ENCODE data around the gene DCBLD1. TPM values are rescaled to one million over a fixed set of nuclear protein-coding genes. Genes with fewer than 3 reads are reported as not detected.

DCBLD1 gene
- total and polyA plus RNA-seq, 2 of the 13 experiments (the other 11 are each of a cell fraction or from before 2014, with no cell fraction given), result 23.2 to 41.5 TPM

DNA sequence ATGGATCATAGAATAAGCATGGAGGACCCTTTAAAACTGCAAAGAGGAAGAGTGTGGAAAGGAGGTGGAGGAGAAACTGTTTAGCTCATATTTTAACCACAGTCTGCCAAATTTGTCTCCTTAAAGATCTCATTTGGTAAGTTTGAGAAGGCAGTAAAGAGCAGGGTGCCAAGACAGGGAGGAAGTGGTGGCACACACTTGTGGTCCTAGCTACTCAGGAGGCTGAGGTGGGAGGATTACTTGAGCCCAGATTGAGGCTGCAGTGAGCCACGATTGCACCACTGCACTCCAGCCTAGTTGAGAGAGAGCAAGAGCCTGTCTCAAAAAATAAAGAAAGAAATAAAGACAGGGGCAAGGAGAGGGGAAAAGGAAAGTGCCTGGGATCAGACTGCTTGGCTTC lies 16.8 kb upstream of the DCBLD1 start:
- FAIRE-seq, result no peak
- no peak overlapping the region for H3K4me3 ChIP-seq (replicated peaks in 1 of 3; ENCODE audit: insufficient read depth in 1 of 3, low read depth in 2 of 3, low read length in 3 of 3)
- H3K9ac ChIP-seq (ENCODE audit: insufficient read depth, low read depth, low read length), result no peak overlapping the region
- no peak for TF ChIP-seq MIER3 (CRISPR knock-in tag; IDR thresholded peaks at IDR 0.05; ENCODE audit: borderline replicate concordance)
- no peak for TF ChIP-seq SYNCRIP (IDR thresholded peaks at IDR 0.05; ENCODE audit: insufficient read depth, low read depth, low read length)
- TF ChIP-seq SMC3 (IDR thresholded peaks at IDR 0.05; ENCODE audit: low read length), result no peak
- TF ChIP-seq, protein P1, sequence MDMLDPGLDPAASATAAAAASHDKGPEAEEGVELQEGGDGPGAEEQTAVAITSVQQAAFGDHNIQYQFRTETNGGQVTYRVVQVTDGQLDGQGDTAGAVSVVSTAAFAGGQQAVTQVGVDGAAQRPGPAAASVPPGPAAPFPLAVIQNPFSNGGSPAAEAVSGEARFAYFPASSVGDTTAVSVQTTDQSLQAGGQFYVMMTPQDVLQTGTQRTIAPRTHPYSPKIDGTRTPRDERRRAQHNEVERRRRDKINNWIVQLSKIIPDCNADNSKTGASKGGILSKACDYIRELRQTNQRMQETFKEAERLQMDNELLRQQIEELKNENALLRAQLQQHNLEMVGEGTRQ (IDR thresholded peaks at IDR 0.05; ENCODE audit: low read depth, low read length), result no peak
- TF ChIP-seq, protein P1 (CRISPR knock-in tag; IDR thresholded peaks at IDR 0.05; ENCODE audit: borderline replicate concordance), result no peak
- no peak for TF ChIP-seq ZSCAN22 (CRISPR knock-in tag; IDR thresholded peaks at IDR 0.05)
- no peak for TF ChIP-seq POLR2A (IDR thresholded peaks at IDR 0.05; ENCODE audit: insufficient read depth in 1 of 2, low read depth in 2 of 2, low read length in 2 of 2)
- no peak for TF ChIP-seq JUND (CRISPR knock-in tag; IDR thresholded peaks at IDR 0.05)
- no peak for TF ChIP-seq ZNF569 (CRISPR knock-in tag; IDR thresholded peaks at IDR 0.05; ENCODE audit: borderline replicate concordance)
- H3K79me2 ChIP-seq (ENCODE audit: insufficient read depth, low read length), result no peaks in the 10 kb centered on the region
- BruUV-seq (replicated peaks), result no TSS peak
- no peaks in the 10 kb centered on the region for H3K9me3 ChIP-seq (ENCODE audit: low read length)
- in situ Hi-C loops (cut with HindIII; ENCODE audit: extremely low pct_ligation_motif_present, low pct_unique_long_range_greater_than_20kb) (no loop called here), intact Hi-C loops (cut with micrococcal nuclease; ENCODE audit: unreplicated experiment) (no loop called here)
- H3K4me2 ChIP-seq (ENCODE audit: low read depth, low read length), result no peak overlapping the region
- no peak overlapping the region for H2AFZ ChIP-seq (ENCODE audit: low read length)
- H3K36me3 ChIP-seq (replicated peaks in 1 of 2; ENCODE audit: control insufficient read depth in 1 of 2, insufficient read depth in 2 of 2, low read length in 2 of 2), result no peaks in the 10 kb centered on the region
- no peak overlapping the region for H3K27ac ChIP-seq (ENCODE audit: extremely low read length, insufficient read depth, low read length)
- DNase-seq (ENCODE audit: low spot score), result no peak
- H4K20me1 ChIP-seq (ENCODE audit: insufficient read depth, low read length), result no peaks in the 10 kb centered on the region
- no peaks in the 10 kb centered on the region for H3K4me1 ChIP-seq (ENCODE audit: insufficient read depth, low read length)
- no peak for ATAC-seq
- H3K27me3 ChIP-seq (ENCODE audit: control insufficient read depth in 1 of 2, insufficient read depth in 2 of 2, low read length in 2 of 2), result peaks cover 1 to 31% of the 10 kb centered on the region in 2 experiments; a peak in 3 of 5 replicates
- 2% methylated on average over 1 of the region's 1 CpG for WGBS (ENCODE audit: low lambda C conversion rate)
- ChIA-PET POLR2A (no interaction called here), CTCF (ENCODE audit: low intra/inter-chr PET ratio, low total read pairs) (no interaction called here)
